ENCODE measurements around the gene DLG5.
A peak's percentile ranks its signal among the peaks of the same experiment; 100 is the strongest.

Gene DLG5

GRCh38 chr10:77943121-77943901 lies 16.8 kb upstream of the DLG5 start:
- DNase-seq, result no peak

- DNase-seq, result no peak
Observed at GRCh38 chr10:77941790-77942189, 15.2 kb upstream of the DLG5 start.

- DNase-seq, result no peak
Observed at GRCh38 chr10:77940627-77941026, 14.1 kb upstream of the DLG5 start.

DNA sequence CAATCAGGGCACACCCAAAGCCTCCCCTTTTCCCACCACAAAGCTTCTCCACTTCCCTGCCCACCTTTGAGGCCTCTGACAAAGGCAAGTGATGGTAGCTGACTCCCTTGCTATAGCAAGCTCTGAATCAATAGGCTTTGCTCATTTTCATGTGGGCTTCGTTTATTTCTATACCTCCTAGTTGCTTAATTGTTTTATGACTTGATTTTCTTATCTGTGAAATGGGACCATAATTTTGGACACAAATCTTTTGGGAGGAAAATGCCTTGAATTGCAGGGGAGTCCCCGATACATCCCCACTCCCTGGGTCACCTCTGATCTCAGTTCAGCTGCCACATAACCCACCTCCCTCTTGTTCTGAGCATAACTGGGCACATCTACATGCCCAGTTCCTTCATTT lies 13.7 kb upstream of the DLG5 start:
- no peak for DNase-seq

GRCh38 chr10:77939561-77940001 lies 13.0 kb upstream of the DLG5 start:
- DNase-seq, result no peak

GRCh38 chr10:77936697-77937567 lies 10.4 kb upstream of the DLG5 start:
- no peak for DNase-seq

DNA sequence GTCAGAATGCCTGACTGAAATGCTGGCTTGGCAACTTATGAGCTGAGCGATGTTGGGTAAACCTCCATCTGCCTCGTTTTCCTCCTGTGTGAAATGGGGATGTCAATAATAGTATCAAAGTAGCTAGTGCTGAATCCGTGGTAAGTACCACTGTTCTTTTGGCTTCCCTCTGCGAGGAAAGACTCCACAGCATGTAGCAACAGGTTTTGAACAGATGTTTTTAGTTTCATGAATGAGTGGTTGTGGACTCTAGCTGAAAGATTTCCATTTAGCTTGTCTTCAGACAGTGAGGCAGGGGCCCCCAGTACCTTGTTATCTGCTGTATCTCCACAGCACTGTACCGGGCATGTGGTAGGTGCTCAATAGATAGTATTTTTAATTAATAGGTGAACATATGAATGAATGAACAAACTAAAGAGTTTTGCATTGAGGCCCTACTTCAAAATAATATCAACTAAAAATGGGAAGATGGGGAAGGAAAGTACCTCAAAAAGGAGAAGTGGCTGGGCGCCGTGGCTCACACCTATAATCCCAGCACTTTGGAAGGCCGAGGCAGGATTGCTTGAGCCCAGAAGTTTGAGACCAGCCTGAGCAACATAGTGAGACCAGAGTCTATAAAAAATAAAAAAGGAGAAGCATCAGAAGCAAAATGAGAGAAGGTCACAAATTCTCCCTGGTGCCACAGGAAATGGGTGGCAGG lies 5.6 kb upstream of the DLG5 start:
- no peak for DNase-seq

DNA sequence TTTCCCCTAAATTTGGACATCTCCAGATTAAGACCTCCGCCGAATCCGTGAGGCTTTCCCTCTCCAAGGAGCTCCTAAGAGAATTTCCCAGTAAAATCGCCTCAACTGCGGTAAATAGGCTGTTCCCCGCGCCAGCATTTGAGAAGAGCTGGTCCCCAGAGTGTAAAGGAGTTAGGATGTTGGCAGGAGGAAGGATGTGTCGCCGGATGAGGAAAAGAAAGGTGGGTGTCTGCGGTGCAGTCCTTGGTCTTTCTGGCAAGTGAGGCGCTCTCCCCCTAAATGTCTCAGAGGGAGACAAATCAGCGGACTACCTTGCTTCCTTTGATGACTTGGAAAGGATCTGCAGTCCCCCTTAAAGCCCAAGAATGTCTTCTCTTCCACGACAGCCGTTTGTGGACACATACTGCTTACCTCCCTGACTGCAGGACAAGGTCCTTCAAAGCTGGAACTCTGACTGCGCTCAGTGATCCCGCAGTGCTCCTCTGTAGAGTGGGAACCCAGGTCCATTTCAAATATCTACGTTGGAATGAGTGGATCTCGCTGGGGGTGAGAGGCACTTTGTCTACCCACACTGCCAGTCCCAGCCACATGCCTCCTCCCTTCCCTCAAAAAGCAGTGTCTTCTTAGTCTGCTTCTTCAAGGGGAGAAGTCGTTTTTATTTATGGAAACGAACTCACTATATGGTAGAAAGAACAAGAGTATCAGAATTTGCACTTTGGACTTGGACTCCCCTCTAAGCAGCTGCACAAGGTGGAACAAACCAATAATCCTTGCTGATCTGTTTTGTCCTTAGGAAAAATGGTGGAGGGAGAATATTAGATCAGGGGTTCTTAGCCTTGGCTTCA lies 1.1 kb upstream of the DLG5 start:
- no peak for DNase-seq

GRCh38 chr10:77925795-77926565 lies 575 bp downstream of the DLG5 start:
- DNase-seq, result peak in 2 of 5 donors; percentile 4 to 6

GRCh38 chr10:77925410-77925794 lies 1.2 kb downstream of the DLG5 start:
- no peak for DNase-seq

DNA sequence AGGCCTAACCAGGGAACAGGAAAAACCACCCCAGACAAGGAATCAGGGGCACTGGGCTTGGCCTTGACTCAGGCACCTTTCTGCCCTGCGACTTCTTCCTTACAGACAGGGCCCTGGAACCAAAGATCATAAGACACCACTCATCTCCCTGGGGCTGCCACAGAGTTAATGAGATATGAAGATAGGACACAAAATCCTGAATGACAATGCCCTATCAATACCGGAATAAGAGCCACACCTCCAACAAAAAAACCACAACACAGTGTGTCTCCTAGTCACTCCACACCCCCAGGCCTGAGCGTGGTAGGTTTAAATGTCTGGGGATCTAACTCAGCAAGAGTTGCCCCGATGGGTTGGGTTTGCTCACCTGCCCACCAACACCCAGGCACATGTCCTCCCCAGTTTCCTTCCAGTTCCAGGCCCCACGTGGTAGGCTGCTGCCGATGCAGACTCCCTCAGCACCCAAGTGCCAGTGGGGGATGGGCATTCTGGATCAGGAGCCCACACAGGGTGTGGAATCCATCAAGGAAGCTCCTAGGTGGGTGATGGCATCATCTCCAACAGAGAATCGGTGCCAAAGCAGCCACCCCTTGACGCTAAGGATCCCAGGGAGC lies 3.9 kb downstream of the DLG5 start:
- no peak for DNase-seq

- DNase-seq, result no peak
Observed at GRCh38 chr10:77922055-77922454, 4.5 kb downstream of the DLG5 start.

- no peak for DNase-seq
Observed at GRCh38 chr10:77921395-77921794, 5.2 kb downstream of the DLG5 start.

GRCh38 chr10:77920495-77920894 lies 6.1 kb downstream of the DLG5 start:
- no peak for DNase-seq

GRCh38 chr10:77919713-77920108 lies 6.8 kb downstream of the DLG5 start:
- no peak for DNase-seq

- DNase-seq, result no peak
Observed at GRCh38 chr10:77915319-77916105, 11.0 kb downstream of the DLG5 start.

GRCh38 chr10:77913090-77913489 lies 13.5 kb downstream of the DLG5 start:
- no peak for DNase-seq

GRCh38 chr10:77912576-77912975 lies 14.0 kb downstream of the DLG5 start:
- no peak for DNase-seq

GRCh38 chr10:77911535-77912123 lies 14.9 kb downstream of the DLG5 start:
- no peak for DNase-seq

All from T-helper 1 cell (primary cell).